SHP77 treated with DMSO at 0.1 percent for 48 hours (cell line): ENCODE data around the gene RPL18.
"Not testable (repeated sequence)": the region's sequence is repeated elsewhere in the genome, so short reads cannot be mapped to it uniquely, and the experiment has no call there.

Experiments used
- DNase-seq: peaks from one replicate; lab custom pipeline; 2025; lab: John Stamatoyannopoulos, UW

RPL18 gene

GRCh38 chr19:48644355-48644754 is 25.4 kb upstream of the RPL18 start:
- no peak for DNase-seq

DNA sequence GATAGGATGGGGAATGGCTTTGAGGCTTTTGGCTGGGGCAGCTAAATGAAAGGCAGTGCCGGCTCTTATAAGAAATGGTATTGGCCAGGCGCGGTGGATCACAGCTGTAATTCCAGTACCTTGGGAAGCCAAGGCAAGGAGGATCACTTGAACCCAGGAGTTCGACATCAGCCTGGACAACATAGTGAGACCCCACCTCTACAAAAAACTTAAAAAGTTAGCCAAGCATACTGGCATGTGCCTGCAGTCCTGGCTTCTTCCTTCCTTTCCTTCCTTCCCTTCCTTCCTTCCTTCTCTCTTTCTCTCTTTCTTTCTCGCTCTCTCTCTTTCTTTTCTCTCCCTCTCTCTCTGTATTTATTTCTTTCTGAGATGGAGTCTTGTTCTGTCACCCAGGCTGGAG is 23.9 kb upstream of the RPL18 start:
- DNase-seq: no peak

DNA sequence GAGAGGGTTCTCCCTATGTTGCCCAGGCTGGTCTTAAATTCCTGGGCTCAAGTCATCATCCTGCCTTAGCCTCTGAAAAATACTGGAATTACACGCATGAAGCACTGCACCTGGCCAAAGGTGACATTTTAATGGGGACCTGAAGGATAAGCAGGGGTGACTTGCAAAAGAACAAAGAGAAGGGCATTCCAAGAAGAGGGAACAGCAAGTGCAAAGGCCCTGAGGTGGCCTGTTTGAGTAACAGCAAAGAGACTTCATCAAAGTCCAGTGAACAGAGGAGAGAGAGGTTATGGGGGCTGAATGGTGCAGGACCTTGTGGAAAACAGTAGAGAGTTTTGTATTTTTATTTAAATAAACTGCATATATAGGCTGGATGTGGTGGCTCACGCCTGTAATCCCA is 22.9 kb upstream of the RPL18 start:
- DNase-seq: no peak

GRCh38 chr19:48639483-48640375 is 20.8 kb upstream of the RPL18 start:
- DNase-seq: no peak

DNA sequence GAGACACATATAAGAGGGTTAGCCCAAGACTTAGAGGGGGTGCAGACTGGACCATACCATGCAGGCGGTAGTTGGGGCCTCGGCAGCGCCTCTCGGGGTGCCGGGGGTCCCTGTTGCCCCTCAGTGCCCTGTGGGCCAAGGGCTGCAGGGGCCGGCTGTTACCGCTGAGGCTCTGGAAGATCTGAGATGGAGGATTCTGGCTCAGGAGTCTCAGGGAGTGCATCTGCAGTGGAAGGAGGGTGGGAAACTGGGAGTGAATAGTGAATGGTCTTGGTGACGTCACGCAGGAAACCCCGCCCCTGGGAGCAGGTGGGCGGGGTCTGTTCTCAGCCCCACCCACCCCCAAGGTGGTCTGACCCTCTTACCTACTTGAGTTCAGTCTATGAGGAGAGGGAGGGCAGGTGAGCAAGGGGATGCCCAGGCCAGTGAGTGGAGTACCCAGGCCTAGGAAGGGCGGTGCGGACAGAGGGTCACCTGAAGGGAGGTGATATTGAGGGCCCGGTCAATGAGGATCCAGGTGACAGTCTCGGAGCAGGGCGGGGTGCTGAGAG is 19.9 kb upstream of the RPL18 start:
- no peak for DNase-seq

GRCh38 chr19:48637948-48638830 is 19.2 kb upstream of the RPL18 start:
- peak; percentile 50 for DNase-seq

GRCh38 chr19:48637449-48637947 is 18.5 kb upstream of the RPL18 start:
- peak; percentile 92 for DNase-seq

GRCh38 chr19:48636859-48637448 is 18.0 kb upstream of the RPL18 start, which contains the start of gene DBP:
TSS of gene DBP (minus strand) at chr19:48637379. CDS start at chr19:48636994, 385 bp downstream.
- no peak for DNase-seq

DNA sequence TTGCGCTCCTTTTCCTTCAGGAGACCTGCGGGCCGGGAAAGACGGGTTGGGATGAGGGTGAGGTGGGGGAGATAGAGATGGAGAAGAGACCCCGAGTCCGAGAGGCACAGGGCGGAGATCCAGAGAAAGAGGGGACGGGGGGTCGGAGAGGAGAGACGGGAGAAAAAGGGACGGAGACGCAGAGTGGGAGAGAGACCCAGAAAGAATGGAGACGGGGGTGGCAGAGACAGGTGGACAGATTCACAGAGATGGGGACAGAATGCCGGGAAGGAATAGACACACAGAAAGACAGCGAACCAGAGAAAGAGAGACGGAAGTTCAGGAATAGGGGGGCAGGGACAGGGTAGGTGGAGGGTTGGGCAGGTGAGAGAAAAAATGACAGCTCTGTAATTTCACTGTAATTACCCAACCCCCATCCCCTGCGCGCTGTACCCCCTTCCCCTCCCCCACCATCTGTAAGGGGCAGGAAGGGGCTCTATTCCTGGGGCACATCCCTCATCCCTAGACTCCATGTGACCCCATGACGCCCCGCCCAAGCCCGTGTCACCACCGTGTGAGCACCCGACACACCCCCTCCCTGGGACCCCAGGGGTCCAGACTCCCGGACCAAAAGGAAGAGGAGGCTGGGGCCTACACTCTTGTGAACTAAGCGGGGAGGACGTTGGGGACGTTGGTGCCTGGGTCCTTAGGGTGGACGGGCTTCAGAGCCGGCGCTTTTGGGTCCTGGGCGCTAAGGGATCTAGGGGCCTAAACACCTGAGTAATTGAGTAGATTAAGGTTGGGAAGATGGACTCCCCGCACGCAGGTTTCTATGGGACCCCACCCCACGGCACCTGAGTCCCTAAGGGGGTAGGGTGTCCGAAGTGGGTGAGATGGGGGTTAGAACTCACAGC is 17.2 kb upstream of the RPL18 start:
- DNase-seq: no peak

DNA sequence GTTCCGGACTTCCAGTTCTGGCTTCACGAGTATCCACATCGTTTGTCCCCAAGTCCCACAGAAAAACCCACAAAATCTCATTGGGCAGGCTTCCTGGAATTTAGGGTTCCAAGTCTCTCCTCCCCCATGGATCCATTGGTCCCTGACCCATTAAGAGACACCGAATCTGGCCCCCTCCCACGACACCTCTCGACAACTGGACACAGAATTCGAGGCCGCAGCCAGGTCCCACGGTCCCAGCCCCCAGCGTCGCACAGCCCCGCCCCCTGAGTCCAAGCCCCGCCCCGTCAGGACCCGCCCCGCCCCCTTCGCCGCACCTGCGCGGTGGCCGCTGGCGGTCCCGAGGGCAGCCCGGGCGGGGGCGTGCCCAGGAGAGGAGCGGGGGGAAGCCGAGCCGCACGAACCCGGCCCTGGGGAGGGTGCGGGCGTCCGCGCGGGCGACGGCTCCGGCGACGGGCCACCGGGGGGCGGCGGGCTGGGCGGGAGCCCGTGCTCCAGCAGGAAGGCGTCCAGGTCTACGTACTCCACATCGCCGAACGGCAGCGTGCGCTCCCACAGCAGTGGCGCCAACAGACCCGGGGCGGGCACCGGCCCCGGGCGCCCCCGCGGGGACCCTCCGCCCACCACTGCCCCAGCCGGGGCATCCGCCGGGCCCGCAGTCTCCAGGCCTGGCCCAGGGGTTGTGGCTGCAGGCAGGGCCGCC is 16.4 kb upstream of the RPL18 start:
- no peak for DNase-seq

DNA sequence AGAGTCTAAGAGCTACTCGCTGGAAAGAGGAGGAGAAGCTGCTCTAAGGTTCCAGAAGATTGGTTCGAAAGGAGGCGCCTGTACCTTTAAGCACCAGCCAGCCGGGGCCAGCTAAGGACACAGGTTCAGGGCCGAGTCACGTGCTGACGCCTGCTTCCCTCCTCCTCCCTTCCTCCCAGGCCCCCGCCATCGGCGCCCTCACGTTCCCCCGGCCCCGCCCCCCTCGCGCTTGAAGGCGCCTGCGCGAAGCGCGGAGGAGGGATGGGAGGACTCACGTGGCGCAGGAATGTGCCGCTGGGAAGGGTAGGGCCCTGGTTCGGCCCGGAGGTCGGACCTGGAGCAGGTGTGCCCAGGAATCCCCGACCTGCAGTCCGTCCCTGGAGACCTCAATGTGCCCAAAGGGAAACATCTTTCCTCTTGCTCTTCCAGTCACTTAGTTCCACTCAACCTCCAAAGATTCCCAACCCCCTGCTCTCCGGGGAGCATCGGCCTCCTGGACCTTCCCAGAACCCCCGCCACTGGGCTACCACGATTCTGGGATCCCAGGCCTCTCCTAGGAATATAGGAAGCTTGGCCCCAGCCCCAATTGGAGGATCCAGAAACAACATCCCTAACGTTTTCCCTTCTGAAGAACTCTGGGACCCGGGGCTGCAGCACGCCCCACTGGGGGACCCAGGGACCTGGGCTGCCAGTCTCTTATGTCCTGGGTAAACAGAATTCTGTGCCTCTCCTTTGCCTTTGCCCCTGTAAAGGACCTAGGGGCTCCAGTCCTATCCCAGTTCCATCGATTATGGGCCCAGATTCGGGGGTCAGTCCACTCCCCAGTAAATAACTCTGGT is 15.7 kb upstream of the RPL18 start:
- DNase-seq: peak; percentile 87

GRCh38 chr19:48634036-48634342 is 15.0 kb upstream of the RPL18 start:
- DNase-seq: no peak

GRCh38 chr19:48633148-48634035 is 14.4 kb upstream of the RPL18 start:
- no peak for DNase-seq

- no peak for DNase-seq
These were observed 13.7 kb upstream of the RPL18 start for GRCh38 chr19:48632692-48633147.

GRCh38 chr19:48632286-48632685 is 13.3 kb upstream of the RPL18 start:
- DNase-seq: not testable (repeated sequence)

DNA sequence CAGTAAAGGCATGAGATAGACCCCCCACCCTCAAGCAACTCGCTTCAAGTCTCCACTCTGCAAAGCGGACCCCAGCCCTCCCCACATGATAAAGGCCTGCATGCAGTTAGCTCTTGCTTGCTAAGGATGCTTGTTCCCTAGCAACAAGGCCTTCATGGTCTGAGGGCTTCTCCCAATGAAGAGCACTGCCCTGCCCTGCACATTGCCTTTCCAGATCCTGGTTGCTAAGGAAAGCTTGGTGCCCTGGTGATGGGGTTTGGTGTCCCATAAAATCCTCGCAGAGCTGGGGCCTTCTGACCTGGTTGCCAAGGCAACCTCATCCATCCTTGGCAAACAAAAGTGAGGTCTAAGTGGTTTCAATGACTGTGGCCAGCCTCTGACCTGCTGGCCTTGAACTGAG is 12.2 kb upstream of the RPL18 start:
- no peak for DNase-seq

DNA sequence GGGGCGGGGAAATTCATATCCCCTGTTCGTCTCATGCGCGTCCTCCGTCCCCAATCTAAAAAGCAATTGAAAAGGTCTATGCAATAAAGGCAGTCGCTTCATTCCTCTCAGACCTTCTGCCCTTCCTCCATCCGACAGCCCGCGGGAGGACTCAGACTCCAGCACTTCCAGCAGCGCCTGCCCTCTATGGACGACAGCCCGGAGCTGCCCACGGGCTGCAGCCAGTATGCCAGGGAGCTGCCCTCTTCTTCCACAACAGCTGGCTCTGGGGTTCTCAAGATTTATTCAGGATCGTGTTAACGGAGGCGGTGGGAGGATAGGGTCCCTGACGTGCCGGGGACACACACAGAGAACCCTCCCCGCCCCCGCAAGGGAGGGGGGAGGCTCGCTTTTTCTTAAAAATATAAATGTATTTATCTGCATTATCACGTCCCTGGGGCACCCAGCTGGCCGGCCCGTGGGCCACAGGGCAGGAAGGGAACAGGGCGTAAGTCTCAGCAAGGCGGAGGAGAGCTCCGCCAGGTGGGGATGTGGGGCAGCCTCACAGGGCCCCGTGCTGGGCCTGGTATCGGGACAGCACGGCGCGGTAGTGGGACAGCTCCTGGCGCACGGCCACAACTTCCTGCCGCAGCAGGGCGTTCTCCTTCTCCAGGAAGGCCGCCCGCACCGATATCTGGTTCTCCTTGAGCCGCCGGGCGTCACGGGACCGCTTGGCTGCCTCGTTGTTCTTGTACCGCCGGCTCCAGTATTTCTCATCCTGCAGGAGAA is 11.5 kb upstream of the RPL18 start:
- DNase-seq: no peak
